Keratinocyte (primary cell): Measurements from ENCODE around the gene PJA2.

Experiments used
- EZH2 ChIP-seq: IDR thresholded peaks from one replicate; pipeline ENCODE4 v1.6.1; 2012; ENCODE audit warnings: inconsistent platforms, mild to moderate bottlenecking, low read length, moderate library complexity
- TF ChIP-seq, protein P1 (sequence below), 3 experiments: IDR thresholded peaks in 1 of 3; conservative IDR thresholded peaks in 1 of 3; optimal IDR thresholded peaks in 1 of 3; 2 replicates in 2 of 3; 3 replicates in 1 of 3; pipeline versions ENCODE3 to v1.5.1; 2011; ENCODE audit warnings: low read length in 3 of 3, mild to moderate bottlenecking in 3 of 3, moderate library complexity in 2 of 3, control low read depth in 1 of 3, inconsistent platforms in 1 of 3; ENCODE audit not compliant: insufficient read depth in 2 of 3; ENCODE audit errors: extremely low read depth in 1 of 3

GRCh38 chr5:109396965-109397364 is 12.8 kb downstream of the PJA2 start:
- TF ChIP-seq, protein P1, sequence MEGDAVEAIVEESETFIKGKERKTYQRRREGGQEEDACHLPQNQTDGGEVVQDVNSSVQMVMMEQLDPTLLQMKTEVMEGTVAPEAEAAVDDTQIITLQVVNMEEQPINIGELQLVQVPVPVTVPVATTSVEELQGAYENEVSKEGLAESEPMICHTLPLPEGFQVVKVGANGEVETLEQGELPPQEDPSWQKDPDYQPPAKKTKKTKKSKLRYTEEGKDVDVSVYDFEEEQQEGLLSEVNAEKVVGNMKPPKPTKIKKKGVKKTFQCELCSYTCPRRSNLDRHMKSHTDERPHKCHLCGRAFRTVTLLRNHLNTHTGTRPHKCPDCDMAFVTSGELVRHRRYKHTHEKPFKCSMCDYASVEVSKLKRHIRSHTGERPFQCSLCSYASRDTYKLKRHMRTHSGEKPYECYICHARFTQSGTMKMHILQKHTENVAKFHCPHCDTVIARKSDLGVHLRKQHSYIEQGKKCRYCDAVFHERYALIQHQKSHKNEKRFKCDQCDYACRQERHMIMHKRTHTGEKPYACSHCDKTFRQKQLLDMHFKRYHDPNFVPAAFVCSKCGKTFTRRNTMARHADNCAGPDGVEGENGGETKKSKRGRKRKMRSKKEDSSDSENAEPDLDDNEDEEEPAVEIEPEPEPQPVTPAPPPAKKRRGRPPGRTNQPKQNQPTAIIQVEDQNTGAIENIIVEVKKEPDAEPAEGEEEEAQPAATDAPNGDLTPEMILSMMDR (optimal IDR thresholded peaks at IDR 0.05 in 1 of 3, IDR thresholded peaks at IDR 0.05 in 1 of 3, conservative IDR thresholded peaks at IDR 0.05 in 1 of 3; ENCODE audit: extremely low read depth in 1 of 3, insufficient read depth in 2 of 3, low read length in 3 of 3) = no peak
- TF ChIP-seq EZH2 = no peak
